ENCODE data around the gene RGS6. TPM values are rescaled to one million over a fixed set of nuclear protein-coding genes. Genes with fewer than 3 reads are reported as not detected.
A peak's percentile ranks its signal among the peaks of the same experiment; 100 is the strongest.

Gene RGS6
- total RNA-seq, 1 donor from 2014 or later, result not detected

GRCh38 chr14:72443991-72444441, 511.8 kb downstream of the RGS6 start:
- Mint-ChIP-seq H3K9me3 (no peaks in the 10 kb centered on the region), H3K27ac (peak overlapping the region; percentile 71), H3K4me1 (peaks cover 31% of the 10 kb centered on the region), H3K36me3 (ENCODE audit: low read depth) (no peaks in the 10 kb centered on the region), H3K4me3 (peak overlapping the region; percentile 68), H3K27me3 (no peaks in the 10 kb centered on the region)
- ATAC-seq (ENCODE audit: low read depth) (peak; percentile 77), DNase-seq (no peak)
- ChIA-PET POLR2A (interaction anchor here (0.6 kb wide), 1 partner anchor 484 kb away, joined by 9 read pairs; no protein-coding TSS in a partner anchor), CTCF (no interaction called here)
- intact Hi-C loops (cut with micrococcal nuclease), result no loop called here
- TF ChIP-seq, protein P1, sequence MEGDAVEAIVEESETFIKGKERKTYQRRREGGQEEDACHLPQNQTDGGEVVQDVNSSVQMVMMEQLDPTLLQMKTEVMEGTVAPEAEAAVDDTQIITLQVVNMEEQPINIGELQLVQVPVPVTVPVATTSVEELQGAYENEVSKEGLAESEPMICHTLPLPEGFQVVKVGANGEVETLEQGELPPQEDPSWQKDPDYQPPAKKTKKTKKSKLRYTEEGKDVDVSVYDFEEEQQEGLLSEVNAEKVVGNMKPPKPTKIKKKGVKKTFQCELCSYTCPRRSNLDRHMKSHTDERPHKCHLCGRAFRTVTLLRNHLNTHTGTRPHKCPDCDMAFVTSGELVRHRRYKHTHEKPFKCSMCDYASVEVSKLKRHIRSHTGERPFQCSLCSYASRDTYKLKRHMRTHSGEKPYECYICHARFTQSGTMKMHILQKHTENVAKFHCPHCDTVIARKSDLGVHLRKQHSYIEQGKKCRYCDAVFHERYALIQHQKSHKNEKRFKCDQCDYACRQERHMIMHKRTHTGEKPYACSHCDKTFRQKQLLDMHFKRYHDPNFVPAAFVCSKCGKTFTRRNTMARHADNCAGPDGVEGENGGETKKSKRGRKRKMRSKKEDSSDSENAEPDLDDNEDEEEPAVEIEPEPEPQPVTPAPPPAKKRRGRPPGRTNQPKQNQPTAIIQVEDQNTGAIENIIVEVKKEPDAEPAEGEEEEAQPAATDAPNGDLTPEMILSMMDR (IDR thresholded peaks at IDR 0.05), result no peak

DNA sequence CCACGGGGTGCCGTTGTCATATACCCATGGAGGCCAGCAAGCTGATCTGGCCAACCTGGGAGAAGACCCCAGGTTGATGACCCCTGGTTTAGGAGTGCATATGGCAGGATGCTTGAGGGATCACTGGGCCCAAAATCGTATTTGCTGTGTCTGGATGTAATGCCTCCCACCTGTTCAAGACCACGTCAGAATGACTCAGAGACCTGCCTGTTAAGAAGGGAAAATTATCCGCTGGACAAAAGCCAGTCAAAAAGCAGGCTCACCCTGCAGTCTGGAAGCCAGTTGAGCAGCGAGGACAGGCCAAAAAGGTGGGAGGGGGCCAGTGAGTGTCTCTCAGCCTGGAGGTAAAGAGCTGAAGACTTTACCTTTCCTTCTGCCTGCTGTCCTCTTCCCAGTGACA, 512.5 kb downstream of the RGS6 start:
- Mint-ChIP-seq H3K36me3 (ENCODE audit: low read depth) (no peaks in the 10 kb centered on the region), H3K4me1 (peaks cover 29% of the 10 kb centered on the region), H3K9me3 (no peaks in the 10 kb centered on the region), H3K4me3 (peak overlapping the region; percentile 68), H3K27me3 (no peaks in the 10 kb centered on the region), H3K27ac (peak overlapping the region; percentile 46)
- CTCF ChIA-PET, result no interaction called here
- POLR2A ChIA-PET, result interaction anchor here (0.6 kb wide), 1 partner anchor 484 kb away, joined by 9 read pairs; no protein-coding TSS in a partner anchor
- intact Hi-C loops (cut with micrococcal nuclease), result no loop called here
- DNase-seq (no peak), ATAC-seq (ENCODE audit: low read depth) (no peak)
- TF ChIP-seq, protein P1 (IDR thresholded peaks at IDR 0.05), result no peak

- DNase-seq (no peak), ATAC-seq (ENCODE audit: low read depth) (no peak)
- Mint-ChIP-seq H3K4me1 (peaks cover 33% of the 10 kb centered on the region), H3K9me3 (no peaks in the 10 kb centered on the region), H3K27ac (no peak overlapping the region), H3K36me3 (ENCODE audit: low read depth) (no peaks in the 10 kb centered on the region), H3K4me3 (no peak overlapping the region), H3K27me3 (no peaks in the 10 kb centered on the region)
- ChIA-PET CTCF (no interaction called here), POLR2A (no interaction called here)
- intact Hi-C loops (cut with micrococcal nuclease), result no loop called here
- TF ChIP-seq, protein P1 (IDR thresholded peaks at IDR 0.05), result no peak
Measured at GRCh38 chr14:72448212-72448611, 516.0 kb downstream of the RGS6 start.

DNA sequence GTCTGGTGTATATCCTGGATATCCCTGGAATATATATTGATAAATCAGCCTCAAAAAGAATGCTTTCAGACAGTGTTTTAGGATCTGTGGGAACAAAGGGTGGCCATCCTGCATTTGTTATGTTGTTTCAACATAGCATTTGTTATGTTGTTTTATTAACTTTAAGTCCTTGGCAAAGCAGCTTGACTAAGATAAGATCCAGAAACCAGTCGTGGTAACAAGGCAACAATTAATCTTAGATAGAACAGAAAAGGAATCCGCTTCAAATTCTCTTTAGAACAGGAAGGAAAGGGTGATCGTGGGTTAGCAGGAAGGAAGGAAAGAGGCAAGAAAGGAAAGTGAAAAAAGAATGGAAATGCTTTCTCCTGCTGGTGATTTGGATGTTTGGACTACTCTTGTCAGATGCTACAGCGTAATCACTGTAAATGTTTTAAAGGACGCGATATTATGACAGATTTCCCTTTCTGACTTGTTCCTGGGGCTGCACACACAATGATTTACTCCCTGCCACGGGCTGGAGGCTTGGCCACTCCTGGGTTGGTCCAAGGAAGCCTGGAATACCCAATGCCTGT, 518.3 kb downstream of the RGS6 start:
- intact Hi-C loops (cut with micrococcal nuclease), result no loop called here
- H3K9me3 Mint-ChIP-seq, result no peaks in the 10 kb centered on the region
- peaks cover 16% of the 10 kb centered on the region for H3K4me1 Mint-ChIP-seq
- ChIA-PET POLR2A (no interaction called here), CTCF (no interaction called here)
- DNase-seq (no peak), ATAC-seq (ENCODE audit: low read depth) (no peak)
- H3K27ac Mint-ChIP-seq, result no peak overlapping the region
- no peak overlapping the region for H3K4me3 Mint-ChIP-seq
- H3K36me3 Mint-ChIP-seq (ENCODE audit: low read depth), result no peaks in the 10 kb centered on the region
- TF ChIP-seq, protein P1 (IDR thresholded peaks at IDR 0.05), result no peak
- H3K27me3 Mint-ChIP-seq, result no peaks in the 10 kb centered on the region

GRCh38 chr14:72451054-72451972, 519.1 kb downstream of the RGS6 start:
- no peak for DNase-seq
- Mint-ChIP-seq H3K9me3 (no peaks in the 10 kb centered on the region), H3K4me3 (peak overlapping the region; percentile 33), H3K36me3 (ENCODE audit: low read depth) (no peaks in the 10 kb centered on the region), H3K27me3 (no peaks in the 10 kb centered on the region), H3K4me1 (peaks cover 16% of the 10 kb centered on the region), H3K27ac (peak overlapping the region; percentile 9)
- POLR2A ChIA-PET, result interaction anchor here (0.6 kb wide), 1 partner anchor 412 kb away, joined by 3 read pairs; no protein-coding TSS in a partner anchor
- CTCF ChIA-PET, result no interaction called here
- intact Hi-C loops (cut with micrococcal nuclease), result no loop called here
- peak; percentile 31 for ATAC-seq (ENCODE audit: low read depth)
- TF ChIP-seq, protein P1 (IDR thresholded peaks at IDR 0.05), result no peak
